Stimulated activated effector memory CD8-positive, alpha-beta T cell treated with anti-CD3 and anti-CD28 coated beads, Interleukin-12 subunit alpha, Interleukin-12 subunit beta, amount 100 ng/mL, for 72 hours (primary cell): ENCODE measurements around the gene SYNPO.

Source experiments
- ATAC-seq: fragments of 150-1000 bp; cut with Tn5 transposase; 2 replicates; pipeline ENCODE4 v1.10.0; 2021
- DNase-seq, 2 donors: peaks; one replicate each; pipeline ENCODE4 v3.0.0; 2021 to 2022; ENCODE audit warnings: low spot score in 2 of 2
- H3K27ac Mint-ChIP-seq: one replicate; pipeline ENCODE4 v1.8.0; 2022; ENCODE audit warnings: mild to moderate bottlenecking, mixed read lengths
- H3K36me3 Mint-ChIP-seq: one replicate; pipeline ENCODE4 v1.8.0; 2022; ENCODE audit warnings: mild to moderate bottlenecking, mixed read lengths
- H3K4me1 Mint-ChIP-seq: one replicate; pipeline ENCODE4 v1.8.0; 2022; ENCODE audit warnings: mixed read lengths
- H3K4me3 Mint-ChIP-seq: one replicate; pipeline ENCODE4 v1.8.0; 2022; ENCODE audit warnings: mild to moderate bottlenecking, mixed read lengths
- H3K9me3 Mint-ChIP-seq: one replicate; pipeline ENCODE4 v1.8.0; 2022; ENCODE audit warnings: mixed read lengths

The SYNPO gene

DNA sequence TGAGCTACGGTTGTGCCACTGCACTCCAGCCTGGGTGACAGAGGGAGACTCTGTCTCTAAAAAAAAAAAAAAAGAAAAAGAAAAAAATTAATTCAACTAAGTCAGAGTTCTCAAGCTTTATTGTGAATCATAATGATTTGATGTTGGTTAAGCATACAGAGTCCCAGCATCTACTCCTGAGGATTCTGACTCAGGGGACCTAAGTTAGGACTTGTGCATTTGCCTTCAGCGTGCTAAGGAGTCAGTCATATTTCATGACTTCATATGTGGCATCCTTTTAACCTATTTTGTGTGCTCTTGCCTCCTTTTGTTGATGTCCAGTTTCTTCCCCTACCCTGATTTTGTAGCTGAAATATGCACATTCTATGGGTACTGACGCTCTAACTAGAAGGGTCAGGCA lies 23.5 kb downstream of the SYNPO start:
- H3K36me3 Mint-ChIP-seq, result no peaks in the 10 kb centered on the region
- no peak overlapping the region for H3K27ac Mint-ChIP-seq
- no peaks in the 10 kb centered on the region for H3K4me1 Mint-ChIP-seq
- no peak overlapping the region for H3K4me3 Mint-ChIP-seq
- DNase-seq, result no peak
- ATAC-seq, result no peak
- H3K9me3 Mint-ChIP-seq, result no peaks in the 10 kb centered on the region

DNA sequence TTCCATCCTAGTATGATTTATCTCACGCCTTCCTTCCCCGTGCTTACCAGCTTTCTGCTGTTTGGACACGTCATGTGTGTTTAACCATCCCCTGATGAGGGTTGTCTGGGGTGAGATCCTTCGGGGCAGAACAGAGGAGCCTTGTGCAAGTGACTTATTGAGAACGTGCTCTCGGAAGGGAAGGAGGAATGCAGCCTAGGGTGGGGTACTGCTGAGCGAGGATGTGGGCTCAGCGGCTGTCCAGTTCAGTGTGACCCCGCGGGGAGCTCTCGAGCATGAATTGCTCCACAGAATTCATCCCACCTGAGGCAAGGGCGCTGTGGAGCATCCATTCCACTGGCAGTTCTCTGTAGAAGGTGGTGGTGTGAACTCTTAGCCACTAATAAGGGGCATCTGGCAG lies 24.6 kb downstream of the SYNPO start:
- ATAC-seq (no peak), DNase-seq (no peak)
- H3K4me3 Mint-ChIP-seq, result no peak overlapping the region
- H3K4me1 Mint-ChIP-seq, result no peaks in the 10 kb centered on the region
- H3K27ac Mint-ChIP-seq, result no peak overlapping the region
- H3K36me3 Mint-ChIP-seq, result no peaks in the 10 kb centered on the region
- no peaks in the 10 kb centered on the region for H3K9me3 Mint-ChIP-seq

DNA sequence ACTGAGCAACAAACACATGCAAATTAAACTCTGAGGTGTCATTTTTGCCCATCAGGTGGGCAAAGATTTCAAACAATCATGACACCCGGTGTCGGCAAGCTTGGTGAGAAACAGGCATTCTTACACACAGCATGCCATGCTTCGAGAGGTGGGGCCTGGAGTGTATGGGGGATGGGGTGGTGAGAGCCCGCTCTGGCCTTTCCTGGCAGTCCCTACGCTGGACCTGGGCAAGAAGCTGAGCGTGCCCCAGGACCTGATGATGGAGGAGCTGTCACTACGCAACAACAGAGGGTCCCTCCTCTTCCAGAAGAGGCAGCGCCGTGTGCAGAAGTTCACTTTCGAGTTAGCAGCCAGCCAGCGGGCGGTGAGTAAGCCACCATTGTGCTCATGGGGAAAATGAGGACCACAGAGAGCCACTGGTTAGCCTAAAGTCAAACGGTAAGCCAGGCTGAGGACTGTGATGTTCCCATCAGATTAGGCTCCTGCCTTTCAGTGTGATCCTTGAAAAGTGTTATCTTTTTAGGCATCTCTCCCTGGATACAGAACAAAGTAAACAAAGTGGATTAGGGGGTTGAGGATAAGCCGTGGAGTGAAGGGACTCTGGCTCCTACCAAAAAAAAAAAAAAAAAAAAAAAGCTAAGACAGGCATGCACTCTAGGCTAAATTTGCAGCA lies 30.0 kb downstream of the SYNPO start:
- Mint-ChIP-seq H3K4me1 (no peaks in the 10 kb centered on the region), H3K9me3 (no peaks in the 10 kb centered on the region), H3K4me3 (peak overlapping the region; percentile 70), H3K36me3 (no peaks in the 10 kb centered on the region), H3K27ac (no peak overlapping the region)
- ATAC-seq (no peak), DNase-seq (no peak)

DNA sequence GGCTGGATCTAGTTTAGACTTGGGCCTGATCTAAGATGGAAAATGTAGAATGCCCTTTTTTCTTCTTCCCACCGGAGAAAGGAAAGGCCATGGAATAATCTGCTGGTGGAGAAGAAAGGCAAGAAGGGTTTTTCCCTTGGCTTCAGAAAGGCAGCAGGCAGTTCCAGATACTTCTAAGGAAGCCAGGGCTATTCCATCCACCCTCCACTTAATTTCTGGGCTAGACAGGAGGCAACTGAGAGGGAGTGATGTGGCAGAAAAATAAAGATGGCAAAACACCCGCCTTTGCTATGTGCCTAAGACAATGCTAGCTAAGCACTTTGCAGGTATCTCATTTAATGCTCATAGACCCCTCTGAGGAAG lies 30.5 kb downstream of the SYNPO start:
- peak overlapping the region; percentile 70 for H3K4me3 Mint-ChIP-seq
- no peaks in the 10 kb centered on the region for H3K36me3 Mint-ChIP-seq
- DNase-seq, result no peak
- no peak overlapping the region for H3K27ac Mint-ChIP-seq
- ATAC-seq, result no peak
- H3K4me1 Mint-ChIP-seq, result no peaks in the 10 kb centered on the region
- no peaks in the 10 kb centered on the region for H3K9me3 Mint-ChIP-seq

DNA sequence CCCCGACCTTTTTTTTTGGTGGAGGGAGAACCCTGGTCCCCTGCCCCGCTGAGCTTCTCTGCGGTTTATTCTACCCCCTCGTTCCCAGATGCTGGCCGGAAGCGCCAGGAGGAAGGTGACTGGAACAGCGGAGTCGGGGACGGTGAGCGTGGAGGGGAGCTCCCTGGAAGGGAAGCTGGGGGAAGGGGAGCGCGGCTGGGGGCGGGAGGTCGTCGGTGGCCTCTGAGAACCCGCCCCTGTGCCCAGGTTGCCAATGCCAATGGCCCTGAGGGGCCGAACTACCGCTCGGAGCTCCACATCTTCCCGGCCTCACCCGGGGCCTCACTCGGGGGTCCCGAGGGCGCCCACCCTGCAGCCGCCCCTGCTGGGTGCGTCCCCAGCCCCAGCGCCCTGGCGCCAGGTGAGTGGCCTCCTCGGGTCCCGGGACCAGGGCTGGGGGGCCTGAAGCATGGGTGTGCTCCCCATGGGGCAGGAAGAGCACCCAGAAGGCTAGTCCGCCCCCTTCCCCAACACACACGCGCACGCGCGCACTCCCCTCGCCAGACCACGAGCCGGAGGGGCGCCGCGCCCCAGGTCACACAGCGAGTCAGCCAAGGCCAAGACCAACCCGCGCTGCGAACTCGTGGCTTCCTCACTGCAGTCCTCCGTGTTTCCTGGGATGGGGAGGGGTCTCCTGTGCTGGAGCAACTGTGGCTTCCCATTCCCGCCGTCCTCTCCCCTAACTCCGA lies 31.2 kb downstream of the SYNPO start:
- Mint-ChIP-seq H3K4me3 (peak overlapping the region; percentile 70), H3K4me1 (no peaks in the 10 kb centered on the region), H3K9me3 (no peaks in the 10 kb centered on the region), H3K27ac (no peak overlapping the region), H3K36me3 (no peaks in the 10 kb centered on the region)
- ATAC-seq, result peak; percentile 61
- no peak for DNase-seq

DNA sequence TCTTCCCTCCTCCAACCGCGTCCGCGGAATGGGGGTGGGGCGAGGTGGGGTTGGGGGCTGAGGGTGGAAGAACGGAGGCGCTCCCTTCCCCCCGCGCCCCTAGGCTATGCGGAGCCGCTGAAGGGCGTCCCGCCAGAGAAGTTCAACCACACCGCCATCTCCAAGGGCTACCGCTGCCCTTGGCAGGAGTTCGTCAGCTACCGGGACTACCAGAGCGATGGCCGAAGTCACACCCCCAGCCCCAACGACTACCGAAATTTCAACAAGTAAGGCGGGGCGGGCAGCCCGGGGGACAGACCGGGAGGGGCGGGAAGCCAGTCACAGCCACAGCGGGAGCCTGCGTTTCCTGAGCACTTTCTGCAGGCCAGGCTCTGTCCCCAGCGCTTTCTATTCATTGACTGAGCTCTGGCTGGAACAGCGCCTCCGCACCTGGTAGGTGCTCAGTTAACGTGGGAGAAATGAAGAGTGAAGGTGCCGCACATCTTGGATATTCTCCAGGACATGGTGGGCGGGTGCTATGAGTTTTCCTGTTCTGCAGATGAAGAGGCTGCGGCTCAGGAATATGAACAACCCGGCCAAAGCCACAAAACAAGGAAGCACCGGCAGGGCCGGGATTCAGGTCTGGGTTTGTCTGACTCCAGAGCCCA lies 31.9 kb downstream of the SYNPO start:
- DNase-seq (peak in 1 of 2 donors; percentile 50), ATAC-seq (peak; percentile 62)
- Mint-ChIP-seq H3K4me3 (peak overlapping the region; percentile 70), H3K9me3 (no peaks in the 10 kb centered on the region), H3K36me3 (no peaks in the 10 kb centered on the region), H3K4me1 (no peaks in the 10 kb centered on the region), H3K27ac (no peak overlapping the region)

DNA sequence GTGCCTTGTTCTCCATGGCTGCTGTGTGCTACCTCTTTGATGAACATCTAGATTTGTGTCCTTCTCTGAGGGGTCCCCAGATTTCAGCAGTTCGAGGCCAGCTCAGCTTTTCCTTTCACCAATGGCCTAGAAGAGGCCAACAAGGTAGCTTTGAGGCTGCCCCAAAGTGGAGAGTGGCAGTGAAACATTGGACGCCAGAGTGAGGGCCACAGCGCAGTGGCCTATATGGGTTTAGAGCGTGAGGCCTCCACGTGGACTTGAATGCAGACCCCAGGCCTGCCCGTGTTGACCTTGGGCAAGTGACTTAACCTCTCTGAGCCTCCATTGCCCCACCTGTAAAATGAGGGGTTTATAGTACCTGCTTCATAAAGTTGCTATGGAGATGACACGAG lies 32.4 kb downstream of the SYNPO start:
- DNase-seq (no peak), ATAC-seq (no peak)
- H3K4me1 Mint-ChIP-seq, result no peaks in the 10 kb centered on the region
- H3K9me3 Mint-ChIP-seq, result no peaks in the 10 kb centered on the region
- H3K27ac Mint-ChIP-seq, result no peak overlapping the region
- no peaks in the 10 kb centered on the region for H3K36me3 Mint-ChIP-seq
- H3K4me3 Mint-ChIP-seq, result peak overlapping the region; percentile 70

DNA sequence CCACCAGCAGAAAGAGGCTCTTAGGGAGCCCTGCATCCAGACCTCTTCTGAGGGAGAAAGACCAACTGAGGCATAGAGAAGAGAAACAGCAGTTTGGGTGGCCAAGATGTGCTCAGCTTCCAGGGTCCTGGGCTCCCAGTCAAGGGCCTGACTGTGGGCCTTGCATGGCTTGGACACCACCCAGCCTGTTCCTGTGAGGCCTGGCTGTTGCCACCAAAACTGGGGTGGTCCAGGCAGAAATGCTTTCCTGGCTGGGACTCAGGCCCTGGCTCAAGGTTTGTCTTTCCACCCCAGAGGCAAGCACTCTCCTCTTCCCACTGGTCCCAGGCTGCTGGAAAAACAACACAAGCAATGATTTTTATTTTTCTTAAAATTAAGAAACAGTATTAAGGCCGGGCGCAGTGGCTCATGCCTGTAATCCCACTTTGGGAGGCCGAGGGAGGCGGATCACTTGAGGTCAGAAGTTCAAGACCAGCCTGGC lies 33.9 kb downstream of the SYNPO start:
- ATAC-seq, result no peak
- H3K36me3 Mint-ChIP-seq, result no peaks in the 10 kb centered on the region
- no peaks in the 10 kb centered on the region for H3K9me3 Mint-ChIP-seq
- H3K4me1 Mint-ChIP-seq, result no peaks in the 10 kb centered on the region
- H3K4me3 Mint-ChIP-seq, result no peak overlapping the region
- H3K27ac Mint-ChIP-seq, result no peak overlapping the region
- DNase-seq, result no peak

DNA sequence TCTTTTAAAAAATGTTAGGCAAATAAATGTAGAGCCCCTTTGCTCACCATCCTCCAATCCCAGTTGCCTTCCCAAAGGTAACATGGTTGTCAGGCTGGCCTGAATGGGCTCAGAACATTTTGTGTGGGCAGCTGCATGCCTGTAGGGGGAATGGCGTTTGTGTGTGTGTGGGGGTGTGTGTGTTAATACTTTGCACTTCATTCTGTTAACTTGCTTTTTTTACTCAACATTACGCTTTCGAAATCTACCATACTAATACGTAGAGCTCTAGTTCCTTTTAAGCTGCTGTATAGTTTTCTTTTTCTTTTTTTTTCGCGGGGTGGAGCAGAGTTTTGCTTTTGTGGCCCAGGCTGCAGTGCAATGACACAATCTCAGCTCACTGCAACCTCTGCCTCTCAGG lies 34.6 kb downstream of the SYNPO start:
- no peak for DNase-seq
- no peaks in the 10 kb centered on the region for H3K36me3 Mint-ChIP-seq
- no peaks in the 10 kb centered on the region for H3K9me3 Mint-ChIP-seq
- H3K27ac Mint-ChIP-seq, result no peak overlapping the region
- ATAC-seq, result no peak
- no peak overlapping the region for H3K4me3 Mint-ChIP-seq
- no peaks in the 10 kb centered on the region for H3K4me1 Mint-ChIP-seq

DNA sequence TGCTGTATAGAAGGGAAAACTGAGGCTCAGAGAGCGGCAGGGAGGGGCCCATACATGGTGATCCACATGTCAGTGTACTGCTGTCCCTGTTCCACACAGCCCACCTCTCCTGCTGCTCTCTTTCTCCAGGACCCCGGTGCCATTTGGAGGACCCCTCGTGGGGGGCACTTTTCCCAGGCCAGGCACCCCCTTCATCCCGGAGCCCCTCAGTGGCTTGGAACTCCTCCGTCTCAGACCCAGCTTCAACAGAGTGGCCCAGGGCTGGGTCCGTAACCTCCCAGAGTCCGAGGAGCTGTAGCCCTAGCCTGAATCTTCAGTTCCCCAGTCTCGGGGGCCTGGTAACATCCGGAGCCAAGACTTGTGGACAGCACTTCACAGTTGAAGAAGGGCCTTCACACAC lies 36.1 kb downstream of the SYNPO start:
- Mint-ChIP-seq H3K4me1 (no peaks in the 10 kb centered on the region), H3K27ac (no peak overlapping the region), H3K36me3 (no peaks in the 10 kb centered on the region), H3K9me3 (no peaks in the 10 kb centered on the region), H3K4me3 (no peak overlapping the region)
- DNase-seq, result no peak
- no peak for ATAC-seq

DNA sequence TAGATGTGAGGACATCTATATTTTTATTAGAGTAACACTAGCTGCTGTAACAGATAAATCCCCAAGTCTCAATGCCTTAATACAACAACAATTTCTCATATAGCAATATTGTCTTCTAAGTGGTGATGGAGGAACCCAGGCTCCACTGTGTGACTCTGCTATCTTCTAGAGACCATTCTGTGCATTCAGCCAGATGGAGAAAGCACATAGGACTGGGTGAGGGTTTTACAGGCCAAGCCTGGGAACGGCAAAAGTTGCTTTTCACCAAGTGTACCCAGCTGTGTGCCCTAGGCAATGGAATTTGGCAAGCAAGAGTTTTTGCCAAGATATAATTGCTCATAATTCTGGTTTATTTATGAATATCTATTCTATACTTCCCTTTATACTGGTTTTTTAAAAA lies 48.7 kb downstream of the SYNPO start:
- no peak for ATAC-seq
- H3K36me3 Mint-ChIP-seq, result peaks cover 71% of the 10 kb centered on the region
- H3K4me3 Mint-ChIP-seq, result no peak overlapping the region
- H3K27ac Mint-ChIP-seq, result peak overlapping the region; percentile 65
- no peaks in the 10 kb centered on the region for H3K4me1 Mint-ChIP-seq
- DNase-seq, result no peak
- H3K9me3 Mint-ChIP-seq, result no peaks in the 10 kb centered on the region

DNA sequence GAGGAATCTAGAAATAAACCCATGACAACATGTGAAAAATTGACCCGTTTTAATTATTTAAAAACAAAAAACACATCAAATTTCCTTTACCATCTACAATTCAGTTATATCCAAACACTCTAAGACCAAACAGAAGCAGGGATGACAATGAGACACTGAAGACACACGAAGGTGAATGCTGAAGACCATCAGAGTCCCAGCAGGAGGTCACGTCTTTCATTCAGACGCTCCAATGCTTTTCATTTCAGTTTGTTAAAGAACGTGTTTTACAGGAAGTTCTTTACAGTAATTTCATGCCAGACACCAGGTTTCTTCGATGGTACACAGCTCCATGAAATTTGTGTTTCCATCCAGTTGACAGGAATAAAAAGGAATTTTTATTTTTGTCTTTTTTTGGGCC lies 50.3 kb downstream of the SYNPO start:
- H3K27ac Mint-ChIP-seq, result no peak overlapping the region
- H3K4me3 Mint-ChIP-seq, result no peak overlapping the region
- ATAC-seq, result no peak
- H3K36me3 Mint-ChIP-seq, result peaks cover 87% of the 10 kb centered on the region
- H3K9me3 Mint-ChIP-seq, result no peaks in the 10 kb centered on the region
- no peak for DNase-seq
- no peaks in the 10 kb centered on the region for H3K4me1 Mint-ChIP-seq

DNA sequence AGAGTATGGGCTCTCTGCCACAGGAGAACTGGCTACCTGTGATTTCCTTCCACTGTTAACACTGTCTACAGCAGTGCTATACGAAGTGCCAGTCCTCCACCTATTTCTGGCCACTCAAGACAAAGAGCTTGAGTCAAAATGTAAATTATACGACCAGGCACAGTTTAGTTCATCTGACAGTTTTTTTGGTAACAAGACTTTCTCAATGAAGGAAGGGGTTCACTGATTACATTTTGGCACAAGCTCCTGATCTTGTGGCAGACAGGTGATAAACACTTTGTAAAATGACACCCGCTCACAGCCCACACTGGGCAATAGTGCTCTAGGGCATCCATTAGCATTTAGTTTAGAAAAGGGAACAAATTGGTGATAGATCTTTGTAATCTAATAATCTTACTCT lies 51.8 kb downstream of the SYNPO start:
- H3K4me1 Mint-ChIP-seq, result no peaks in the 10 kb centered on the region
- no peak for ATAC-seq
- H3K36me3 Mint-ChIP-seq, result peaks cover 94% of the 10 kb centered on the region
- peak overlapping the region; percentile 40 for H3K27ac Mint-ChIP-seq
- DNase-seq, result no peak
- H3K4me3 Mint-ChIP-seq, result no peak overlapping the region
- H3K9me3 Mint-ChIP-seq, result no peaks in the 10 kb centered on the region

DNA sequence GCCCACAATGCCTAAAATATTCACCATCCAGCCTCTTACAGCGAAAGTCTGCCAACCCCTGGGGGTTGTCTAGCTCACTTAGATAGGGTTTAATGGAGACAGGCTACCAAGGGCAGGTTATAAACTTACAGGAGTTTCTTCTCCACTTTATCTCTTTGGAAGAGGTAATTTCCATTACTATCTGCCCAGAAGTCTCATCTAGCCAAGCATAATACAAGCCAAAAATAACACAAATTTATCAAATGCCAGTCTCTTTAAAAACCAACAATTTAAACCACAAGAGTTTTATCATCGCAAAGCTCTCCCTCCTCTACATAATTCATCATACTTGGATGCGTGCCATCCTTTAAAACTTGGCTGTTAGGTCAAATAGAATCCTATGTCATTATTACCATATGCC lies 54.2 kb downstream of the SYNPO start:
- H3K4me1 Mint-ChIP-seq, result no peaks in the 10 kb centered on the region
- DNase-seq (no peak), ATAC-seq (no peak)
- peak overlapping the region; percentile 40 for H3K27ac Mint-ChIP-seq
- H3K4me3 Mint-ChIP-seq, result no peak overlapping the region
- H3K36me3 Mint-ChIP-seq, result peaks cover 96% of the 10 kb centered on the region
- no peaks in the 10 kb centered on the region for H3K9me3 Mint-ChIP-seq

DNA sequence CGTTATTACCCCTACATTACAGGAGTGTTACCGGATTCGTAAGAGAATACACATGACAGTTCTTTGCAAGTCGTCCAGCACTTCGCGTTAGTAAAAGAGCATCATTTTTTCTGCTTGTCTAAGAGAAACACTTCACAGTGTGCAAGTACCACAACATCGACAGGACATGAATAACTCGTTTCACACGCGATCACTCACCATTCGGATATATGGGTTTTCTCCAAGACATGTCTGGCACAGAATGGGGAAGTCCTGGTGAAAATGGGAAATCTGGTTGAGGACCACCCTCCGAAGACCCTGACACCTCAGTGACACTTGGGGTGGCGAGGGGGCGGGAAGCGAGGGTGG lies 59.8 kb downstream of the SYNPO start:
- Mint-ChIP-seq H3K4me3 (no peak overlapping the region), H3K27ac (no peak overlapping the region), H3K4me1 (no peaks in the 10 kb centered on the region), H3K9me3 (no peaks in the 10 kb centered on the region), H3K36me3 (peaks cover 40% of the 10 kb centered on the region)
- peak in 1 of 2 donors; percentile 5 for DNase-seq
- peak; percentile 47 for ATAC-seq
